ENCODE measurements around the gene NTSR2. TPM values are rescaled to one million over a fixed set of nuclear protein-coding genes. Genes with fewer than 3 reads are reported as not detected.

Gene NTSR2
- total and polyA plus RNA-seq, 9 donors: 0.33 to 3.8 (median 0.97) TPM; not detected in 2

GRCh38 chr2:11676640-11677039 is 6.6 kb upstream of the NTSR2 start:
- no peak for DNase-seq
- TF ChIP-seq POLR2A (IDR thresholded peaks at IDR 0.05) (no peak), CTCF (IDR thresholded peaks at IDR 0.05) (no peak), EP300 (IDR thresholded peaks at IDR 0.05) (no peak)
- Histone ChIP-seq H3K4me3 (no peak overlapping the region), H3K4me1 (ENCODE audit: insufficient read depth) (peaks cover 23% of the 10 kb centered on the region), H3K27me3 (no peaks in the 10 kb centered on the region), H3K9me3 (no peaks in the 10 kb centered on the region), H3K27ac (peak overlapping the region in 1 of 2 donors; percentile 50), H3K36me3 (no peaks in the 10 kb centered on the region)
- WGBS, 3 donors: 63 to 74% (median 68%) methylated on average over 11 of the region's 11 CpGs
- intact Hi-C loops (cut with DNase I): no loop called here

DNA sequence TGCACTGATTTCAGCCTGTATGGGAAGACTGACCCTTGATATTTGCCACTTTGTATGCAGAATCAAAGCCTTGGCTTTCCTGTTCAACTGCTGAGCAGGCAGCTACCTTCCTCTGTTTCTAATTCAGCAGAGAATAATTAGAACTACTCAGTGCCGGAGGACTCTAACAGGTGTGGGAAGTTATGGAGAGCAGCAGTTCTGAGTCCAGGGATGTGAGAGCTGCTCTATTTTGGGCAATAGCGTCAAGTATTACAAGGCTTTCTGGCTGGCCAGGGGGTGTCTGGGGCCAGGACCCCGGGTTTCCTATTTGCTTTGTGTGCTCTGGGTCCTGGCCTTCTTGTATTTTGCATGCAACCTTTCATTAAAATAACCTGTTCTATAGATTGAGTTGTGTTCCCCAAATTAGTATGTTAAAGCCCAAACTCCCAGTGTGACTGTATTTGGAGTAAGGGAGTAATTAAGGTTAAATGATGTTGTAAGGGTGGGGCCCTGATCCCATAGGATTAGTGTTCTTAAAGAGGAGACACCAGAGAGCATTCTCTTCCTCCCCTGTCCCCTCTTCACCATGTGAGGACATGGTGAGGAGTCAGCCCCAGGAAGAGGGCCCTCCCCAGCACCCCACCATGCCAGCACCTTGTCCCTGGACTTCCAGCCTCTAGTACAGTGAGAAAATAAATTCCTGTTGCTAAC is 5.6 kb upstream of the NTSR2 start:
- peaks cover 14% of the 10 kb centered on the region for H3K4me1 ChIP-seq (ENCODE audit: insufficient read depth)
- DNase-seq: no peak
- TF ChIP-seq EP300 (IDR thresholded peaks at IDR 0.05): no peak
- no peak for TF ChIP-seq POLR2A (IDR thresholded peaks at IDR 0.05)
- no peak for TF ChIP-seq CTCF (IDR thresholded peaks at IDR 0.05)
- intact Hi-C loops (cut with DNase I): no loop called here
- H3K9me3 ChIP-seq: no peaks in the 10 kb centered on the region
- H3K27me3 ChIP-seq: no peaks in the 10 kb centered on the region
- H3K36me3 ChIP-seq: no peaks in the 10 kb centered on the region
- 89 to 93% (median 92%) methylated on average over 3 of the region's 3 CpGs for WGBS, 3 donors
- no peak overlapping the region for H3K27ac ChIP-seq
- H3K4me3 ChIP-seq: no peak overlapping the region

DNA sequence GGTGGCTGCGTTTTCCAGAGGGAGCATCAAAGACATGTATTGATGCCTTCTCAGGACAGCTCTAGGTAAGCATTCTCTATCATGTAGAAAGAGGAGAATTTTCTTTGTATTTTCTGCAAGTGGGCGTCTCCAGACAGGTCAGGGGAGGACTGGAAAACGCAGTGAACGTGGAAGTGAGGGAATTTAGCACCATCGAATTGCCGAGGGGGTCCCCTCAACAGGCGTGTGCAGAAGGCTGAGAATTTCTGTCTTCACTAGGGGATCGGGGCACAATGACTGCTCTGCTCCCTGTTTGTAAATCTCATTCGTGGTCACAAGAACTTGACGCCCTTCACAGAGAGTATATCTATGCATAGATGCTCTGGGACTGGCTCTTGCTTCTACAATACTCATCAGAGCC is 5.0 kb upstream of the NTSR2 start:
- TF ChIP-seq EP300 (IDR thresholded peaks at IDR 0.05) (no peak), CTCF (IDR thresholded peaks at IDR 0.05) (no peak), POLR2A (IDR thresholded peaks at IDR 0.05) (no peak)
- H3K27ac ChIP-seq: no peak overlapping the region
- intact Hi-C loops (cut with DNase I): no loop called here
- peaks cover 11% of the 10 kb centered on the region for H3K4me1 ChIP-seq (ENCODE audit: insufficient read depth)
- no peaks in the 10 kb centered on the region for H3K36me3 ChIP-seq
- no peaks in the 10 kb centered on the region for H3K9me3 ChIP-seq
- no peak for DNase-seq
- WGBS, 3 donors: 78 to 85% (median 79%) methylated on average over 10 of the region's 10 CpGs
- no peak overlapping the region for H3K4me3 ChIP-seq
- no peaks in the 10 kb centered on the region for H3K27me3 ChIP-seq

DNA sequence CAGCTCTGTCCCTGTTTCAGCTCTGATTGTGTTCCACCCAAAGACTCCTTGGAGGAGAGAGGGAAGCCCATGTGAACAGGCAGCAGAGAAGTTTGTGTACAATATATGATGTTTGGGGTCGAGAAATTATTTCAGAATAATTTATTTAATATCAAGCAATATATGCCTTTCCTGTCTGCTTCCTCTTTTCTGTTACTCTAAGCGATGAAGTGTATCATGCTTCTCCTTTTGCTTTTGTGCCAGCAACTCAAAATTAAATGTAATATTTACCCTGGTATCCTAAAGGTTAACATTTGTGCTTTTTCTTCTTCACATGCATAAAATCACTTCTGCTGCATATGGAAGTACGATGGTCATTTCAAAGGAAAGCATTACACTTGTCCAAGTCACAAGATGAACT is 2.4 kb upstream of the NTSR2 start:
- TF ChIP-seq EP300 (IDR thresholded peaks at IDR 0.05): no peak
- TF ChIP-seq CTCF (IDR thresholded peaks at IDR 0.05): no peak
- no peak for TF ChIP-seq POLR2A (IDR thresholded peaks at IDR 0.05)
- Histone ChIP-seq H3K27ac (no peak overlapping the region), H3K9me3 (no peaks in the 10 kb centered on the region), H3K4me1 (ENCODE audit: insufficient read depth) (peaks cover 9% of the 10 kb centered on the region), H3K4me3 (no peak overlapping the region), H3K36me3 (no peaks in the 10 kb centered on the region), H3K27me3 (no peaks in the 10 kb centered on the region)
- no peak for DNase-seq
- intact Hi-C loops (cut with DNase I): no loop called here
- 53 to 67% (median 61%) methylated on average over 3 of the region's 3 CpGs for WGBS, 3 donors

All from ovary (tissue), 9 donors.